HCT116 (cell line): ENCODE results near the gene NPW. TPM values are rescaled to one million over a fixed set of nuclear protein-coding genes. Genes with fewer than 3 reads are reported as not detected.

Source experiments
- ATAC-seq: fragments of 200-7000 bp; cut with Tn5 transposase; 2 replicates; pipeline ENCODE4 v1.9.1; 2020; ENCODE audit warnings: mild to moderate bottlenecking, moderate library complexity
- BruUV-seq: library from RNA; stranded (reverse); fragments of 400-500 nt; replicated peaks from 2 replicates; lab custom pipeline; 2021; lab: Mats Ljungman, UMichigan
- CTCF ChIA-PET: fragments of 300-600 bp; sonication (Branson Sonifier 250); formaldehyde crosslinking; loops from one replicate; lab custom pipeline; 2021; ENCODE audit warnings: antibody characterized with exemption; lab: Charles Lee
- POLR2A ChIA-PET: fragments of 300-600, 350-600 bp; sonication (Branson Sonifier 250); formaldehyde crosslinking; loops from one replicate; lab custom pipeline; 2021; ENCODE audit warnings: antibody characterized with exemption; lab: Charles Lee
- RAD21 ChIA-PET, 2 experiments: fragments of 300-600 bp; sonication (Branson Sonifier 250); formaldehyde crosslinking; loops; one replicate each; lab custom pipeline; 2023; ENCODE audit warnings: low total read pairs in 2 of 2; ENCODE audit not compliant: uncharacterized antibody in 2 of 2, unreplicated experiment in 2 of 2, low non-redundant PET in 1 of 2; lab: Charles Lee
- DNase-seq: peaks from one replicate; pipeline ENCODE4 v3.0.0-alpha.2; 2010; ENCODE audit warnings: low read depth, low spot score
- H2AFZ ChIP-seq: fragments of 200-600 bp; shearing (Covaris generic), sonication (generic); 2 replicates; pipeline ENCODE4 v1.6.1; 2017; ENCODE audit warnings: low read depth, mixed run types, mixed read lengths, antibody characterized with exemption, low read length; ENCODE audit not compliant: poor library complexity, severe bottlenecking
- H3K27ac ChIP-seq: 2 replicates; pipeline ENCODE4 v1.5.1; 2012; ENCODE audit warnings: low read depth, low read length
- H3K27me3 ChIP-seq: fragments of 200-600 bp; sonication (generic); 2 replicates; pipeline ENCODE4 v1.6.1; 2016; ENCODE audit warnings: mixed run types, low read length, mixed read lengths; ENCODE audit not compliant: insufficient read depth
- H3K36me3 ChIP-seq, 2 experiments: fragments of 200-500 bp in 1 of 2; fragments of 200-600 bp in 1 of 2; sonication (Bioruptor generic) in 1 of 2; sonication (generic) in 1 of 2; 2 replicates each; pipeline versions ENCODE4 v1.5.1 to v1.6.1; 2014 to 2016; ENCODE audit warnings: low read length in 2 of 2, inconsistent platforms in 1 of 2, mixed read lengths in 1 of 2, mixed run types in 1 of 2; ENCODE audit not compliant: insufficient read depth in 2 of 2, control insufficient read depth in 1 of 2
- H3K4me1 ChIP-seq, 2 experiments: fragments of 200-600 bp in 1 of 2; sonication (generic) in 1 of 2; 2 replicates each; pipeline versions ENCODE4 v1.5.1 to v1.6.1; 2012 to 2017; ENCODE audit warnings: low read length in 2 of 2, inconsistent platforms in 1 of 2, mild to moderate bottlenecking in 1 of 2, mixed read lengths in 1 of 2, mixed run types in 1 of 2, moderate library complexity in 1 of 2; ENCODE audit not compliant: insufficient read depth in 2 of 2, control insufficient read depth in 1 of 2
- H3K4me2 ChIP-seq: fragments of 200-600 bp; sonication (generic); 2 replicates; pipeline ENCODE4 v1.6.1; 2017; ENCODE audit warnings: mixed run types, low read length, mixed read lengths
- H3K4me3 ChIP-seq, 2 experiments: fragments of 200-600 bp in 1 of 2; sonication (generic) in 1 of 2; replicated peaks in 1 of 2; 2 replicates each; pipeline ENCODE4 v1.5.1; 2011 to 2016; ENCODE audit warnings: low read length in 2 of 2, control low read depth in 1 of 2, low read depth in 1 of 2, mild to moderate bottlenecking in 1 of 2, mixed read lengths in 1 of 2, mixed run types in 1 of 2
- H3K79me2 ChIP-seq: fragments of 200-600 bp; sonication (generic); 2 replicates; pipeline ENCODE4 v1.6.1; 2017; ENCODE audit warnings: mild to moderate bottlenecking, mixed run types, low read length, moderate library complexity, mixed read lengths; ENCODE audit not compliant: insufficient read depth
- H3K9ac ChIP-seq: fragments of 200-600 bp; sonication (generic); 2 replicates; pipeline ENCODE4 v1.6.1; 2016; ENCODE audit warnings: low read length, mixed read lengths
- H3K9me2 ChIP-seq: fragments of 200-600 bp; sonication (generic), shearing (Covaris generic); 2 replicates; pipeline ENCODE4 v1.6.1; 2017; ENCODE audit warnings: mixed run types, mild to moderate bottlenecking, moderate library complexity; ENCODE audit not compliant: insufficient read depth
- H3K9me3 ChIP-seq, 2 experiments: fragments of 200-500 bp in 1 of 2; fragments of 200-600 bp in 1 of 2; sonication (Bioruptor generic) in 1 of 2; sonication (generic) in 1 of 2; 2 replicates each; pipeline ENCODE4 v1.6.1; 2014 to 2017; ENCODE audit warnings: low read length in 2 of 2, mixed read lengths in 2 of 2, inconsistent platforms in 1 of 2, low read depth in 1 of 2, mild to moderate bottlenecking in 1 of 2, mixed run types in 1 of 2, moderate library complexity in 1 of 2; ENCODE audit not compliant: control insufficient read depth in 1 of 2, insufficient read depth in 1 of 2
- H4K20me1 ChIP-seq: fragments of 200-600 bp; sonication (generic), shearing (Covaris generic); 2 replicates; pipeline ENCODE4 v1.6.1; 2017; ENCODE audit warnings: mixed run types, mild to moderate bottlenecking, moderate library complexity; ENCODE audit not compliant: insufficient read depth
- SP1 ChIP-seq: IDR thresholded peaks from 2 replicates; pipeline ENCODE4 v1.6.1; 2012; ENCODE audit warnings: low read depth
- ZFX ChIP-seq: fragments of 450-650 bp; IDR thresholded peaks from 2 replicates; pipeline ENCODE4 v1.6.1; 2017
- intact Hi-C: fragments of 100-400 bp; cut with micrococcal nuclease; formaldehyde crosslinking; loops from 2 replicates; pipeline ENCODE4 v1.10.0; 2022
- total RNA-seq: library from RNA; stranded (reverse); gene quantifications from one replicate; pipeline ENCODE4 v1.2.1, GENCODE V29; 2021; ENCODE audit not compliant: unreplicated experiment
- TF ChIP-seq, protein P1 (sequence below), 3 experiments: fragments of 200-600 bp in 1 of 3; sonication (generic) in 1 of 3; IDR thresholded peaks in 2 of 3; conservative IDR thresholded peaks in 1 of 3; 2 replicates each; pipeline ENCODE4 v1.5.1; 2012 to 2017; ENCODE audit warnings: low read depth in 2 of 3, low read length in 2 of 3, antibody characterized with exemption in 1 of 3, borderline replicate concordance in 1 of 3, control low read depth in 1 of 3, mild to moderate bottlenecking in 1 of 3, mixed read lengths in 1 of 3, mixed run types in 1 of 3, moderate library complexity in 1 of 3; ENCODE audit not compliant: insufficient read depth in 1 of 3
- TF ChIP-seq, protein P2 (sequence below): IDR thresholded peaks from 2 replicates; pipeline ENCODE4 v1.6.1; 2012

Gene NPW
- total RNA-seq, 1 experiment from 2014 or later = 226 TPM

DNA sequence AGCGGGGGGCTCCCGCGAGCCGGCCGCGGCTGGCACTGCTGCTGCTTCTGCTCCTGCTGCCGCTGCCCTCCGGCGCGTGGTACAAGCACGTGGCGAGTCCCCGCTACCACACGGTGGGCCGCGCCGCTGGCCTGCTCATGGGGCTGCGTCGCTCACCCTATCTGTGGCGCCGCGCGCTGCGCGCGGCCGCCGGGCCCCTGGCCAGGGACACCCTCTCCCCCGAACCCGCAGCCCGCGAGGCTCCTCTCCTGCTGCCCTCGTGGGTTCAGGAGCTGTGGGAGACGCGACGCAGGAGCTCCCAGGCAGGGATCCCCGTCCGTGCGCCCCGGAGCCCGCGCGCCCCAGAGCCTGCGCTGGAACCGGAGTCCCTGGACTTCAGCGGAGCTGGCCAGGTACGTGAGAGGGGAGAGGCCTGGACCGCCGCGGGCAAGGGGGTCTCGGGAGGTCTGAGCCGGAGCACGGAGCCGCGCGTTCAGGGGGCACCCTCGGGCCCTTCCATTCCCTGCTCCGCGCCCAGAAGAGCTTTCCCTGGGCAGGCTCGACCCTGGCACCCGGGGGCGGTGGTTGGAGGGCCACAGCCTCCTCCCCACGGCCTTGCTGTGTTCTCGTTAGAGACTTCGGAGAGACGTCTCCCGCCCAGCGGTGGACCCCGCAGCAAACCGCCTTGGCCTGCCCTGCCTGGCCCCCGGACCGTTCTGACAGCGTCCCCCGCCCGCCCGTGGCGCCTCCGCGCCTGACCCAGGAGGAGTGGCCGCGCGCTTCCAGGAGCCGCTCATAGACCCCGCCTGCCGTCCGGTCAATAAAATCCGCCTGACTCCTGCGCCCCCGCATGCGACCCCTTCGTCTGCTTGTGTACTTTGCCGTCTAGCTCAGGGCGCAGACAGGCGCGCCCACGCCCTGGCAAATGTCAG is 591 bp downstream of the NPW start:
- H3K9me2 ChIP-seq = no peaks in the 10 kb centered on the region
- intact Hi-C loops = loop anchor here (10.0 kb wide), 1 partner anchor 235 kb away; the partner anchor contains the start of gene ECI1
- H3K27ac ChIP-seq = peak overlapping the region; percentile 93
- H3K4me1 ChIP-seq = peaks cover 38 to 62% of the 10 kb centered on the region in 2 experiments
- ATAC-seq (peak; percentile 14), DNase-seq (no peak)
- ChIA-PET CTCF (interaction anchor here (0.6 to 1.5 kb wide), 4 partner anchors 16 to 121 kb away, joined by 3 to 6 read pairs (median 4); no protein-coding TSS in a partner anchor), RAD21 (interaction anchor here in 1 of 2 experiments (0.6 kb wide), 1 partner anchor 118 kb away, joined by 5 read pairs; no protein-coding TSS in a partner anchor), POLR2A (interaction anchor here (0.8 to 2.2 kb wide), 5 partner anchors 12 to 135 kb away, joined by 3 to 4 read pairs (median 3); partner anchors contain the start of genes RPS2 and TRAF7)
- H3K9ac ChIP-seq = peak overlapping the region; percentile 87
- no peaks in the 10 kb centered on the region for H4K20me1 ChIP-seq
- H2AFZ ChIP-seq = no peak overlapping the region
- TSS peak; percentile 48 for BruUV-seq
- peak overlapping the region; percentile 94 for H3K4me2 ChIP-seq
- peak overlapping the region; percentile 63 to 75 for H3K4me3 ChIP-seq
- no peaks in the 10 kb centered on the region for H3K9me3 ChIP-seq
- H3K27me3 ChIP-seq = no peaks in the 10 kb centered on the region
- H3K36me3 ChIP-seq = no peaks in the 10 kb centered on the region
- peaks cover 16% of the 10 kb centered on the region; the same call in 1 of the 2 replicates for H3K79me2 ChIP-seq
- TF ChIP-seq ZFX = peak; percentile 89
- TF ChIP-seq, protein P1, sequence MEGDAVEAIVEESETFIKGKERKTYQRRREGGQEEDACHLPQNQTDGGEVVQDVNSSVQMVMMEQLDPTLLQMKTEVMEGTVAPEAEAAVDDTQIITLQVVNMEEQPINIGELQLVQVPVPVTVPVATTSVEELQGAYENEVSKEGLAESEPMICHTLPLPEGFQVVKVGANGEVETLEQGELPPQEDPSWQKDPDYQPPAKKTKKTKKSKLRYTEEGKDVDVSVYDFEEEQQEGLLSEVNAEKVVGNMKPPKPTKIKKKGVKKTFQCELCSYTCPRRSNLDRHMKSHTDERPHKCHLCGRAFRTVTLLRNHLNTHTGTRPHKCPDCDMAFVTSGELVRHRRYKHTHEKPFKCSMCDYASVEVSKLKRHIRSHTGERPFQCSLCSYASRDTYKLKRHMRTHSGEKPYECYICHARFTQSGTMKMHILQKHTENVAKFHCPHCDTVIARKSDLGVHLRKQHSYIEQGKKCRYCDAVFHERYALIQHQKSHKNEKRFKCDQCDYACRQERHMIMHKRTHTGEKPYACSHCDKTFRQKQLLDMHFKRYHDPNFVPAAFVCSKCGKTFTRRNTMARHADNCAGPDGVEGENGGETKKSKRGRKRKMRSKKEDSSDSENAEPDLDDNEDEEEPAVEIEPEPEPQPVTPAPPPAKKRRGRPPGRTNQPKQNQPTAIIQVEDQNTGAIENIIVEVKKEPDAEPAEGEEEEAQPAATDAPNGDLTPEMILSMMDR (IDR thresholded peaks at IDR 0.05 in 2 of 3, conservative IDR thresholded peaks at IDR 0.05 in 1 of 3; ENCODE audit: borderline replicate concordance in 1 of 3, insufficient read depth in 1 of 3, low read depth in 2 of 3, low read length in 2 of 3) = no peak
- no peak for TF ChIP-seq SP1
- TF ChIP-seq, protein P2, sequence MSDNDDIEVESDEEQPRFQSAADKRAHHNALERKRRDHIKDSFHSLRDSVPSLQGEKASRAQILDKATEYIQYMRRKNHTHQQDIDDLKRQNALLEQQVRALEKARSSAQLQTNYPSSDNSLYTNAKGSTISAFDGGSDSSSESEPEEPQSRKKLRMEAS = no peak
